Endothelial cell of umbilical vein (primary cell): ENCODE data around the gene ADAM19. TPM values are rescaled to one million over a fixed set of nuclear protein-coding genes. Genes with fewer than 3 reads are reported as not detected.

ENCODE experiments used
- BruUV-seq: library from RNA; stranded (reverse); fragments of 400-500 nt; replicated peaks from 2 replicates; lab custom pipeline; 2021; lab: Mats Ljungman, UMichigan
- CTCF ChIA-PET: fragments of 300-600, 350-600 bp; sonication (Branson Sonifier 250); formaldehyde crosslinking; loops from one replicate; lab custom pipeline; 2021; ENCODE audit warnings: antibody characterized with exemption, inconsistent platforms; lab: Charles Lee
- POLR2A ChIA-PET: fragments of 300-600, 350-600 bp; sonication (Branson Sonifier 250); formaldehyde crosslinking; loops from one replicate; lab custom pipeline; 2021; ENCODE audit warnings: antibody characterized with exemption, inconsistent platforms; lab: Charles Lee
- DNase-seq: peaks from one replicate; pipeline ENCODE4 v3.0.0-alpha.2; 2011; ENCODE audit warnings: low read depth, low spot score
- FAIRE-seq: peaks from 2 replicates; lab custom pipeline; 2011; peaks lifted over from hg19 to GRCh38; lab: Jason Lieb, UNC
- H2AFZ ChIP-seq: 2 replicates; pipeline ENCODE4 v1.6.0; 2012; ENCODE audit warnings: low read depth, low read length, control low read depth, inconsistent platforms
- H3K27ac ChIP-seq: 2 replicates; pipeline ENCODE4 v1.5.1; 2011; ENCODE audit warnings: low read depth, mild to moderate bottlenecking, control low read depth, low read length, moderate library complexity; ENCODE audit not compliant: insufficient read depth
- H3K27me3 ChIP-seq, 2 experiments: 2 replicates each; pipeline versions ENCODE4 v1.6.0 to v1.6.1; 2011; ENCODE audit warnings: low read length in 2 of 2, mixed read lengths in 1 of 2; ENCODE audit not compliant: control insufficient read depth in 2 of 2, insufficient read depth in 2 of 2
- H3K36me3 ChIP-seq, 2 experiments: 2 replicates in 1 of 2; 3 replicates in 1 of 2; pipeline ENCODE4 v1.5.1; 2011; ENCODE audit warnings: low read length in 2 of 2, mild to moderate bottlenecking in 1 of 2, moderate library complexity in 1 of 2; ENCODE audit not compliant: control insufficient read depth in 2 of 2, insufficient read depth in 2 of 2; ENCODE audit errors: extremely low read depth in 1 of 2
- H3K4me1 ChIP-seq: 3 replicates; pipeline ENCODE4 v1.5.1; 2011; ENCODE audit warnings: mild to moderate bottlenecking, low read length; ENCODE audit not compliant: control insufficient read depth, insufficient read depth; ENCODE audit errors: extremely low read depth
- H3K4me2 ChIP-seq: 2 replicates; pipeline ENCODE4 v1.6.1; 2011; ENCODE audit warnings: low read length, control low read depth, mixed read lengths; ENCODE audit not compliant: insufficient read depth
- H3K4me3 ChIP-seq, 3 experiments: fragments of 200-600 bp in 1 of 3; sonication (generic), shearing (Covaris generic) in 1 of 3; replicated peaks in 1 of 3; 2 replicates each; pipeline ENCODE4 v1.5.1; 2011 to 2016; ENCODE audit warnings: control low read depth in 3 of 3, low read length in 3 of 3, mild to moderate bottlenecking in 2 of 3, inconsistent platforms in 1 of 3, low read depth in 1 of 3, moderate library complexity in 1 of 3; ENCODE audit not compliant: insufficient read depth in 1 of 3
- H3K79me2 ChIP-seq: 2 replicates; pipeline ENCODE4 v1.6.0; 2012; ENCODE audit warnings: low read length, inconsistent platforms; ENCODE audit not compliant: control insufficient read depth, insufficient read depth
- H3K9ac ChIP-seq: replicated peaks from 2 replicates; pipeline ENCODE3; 2011; ENCODE audit warnings: low read length, control low read depth; ENCODE audit not compliant: insufficient read depth; ENCODE audit errors: extremely low read depth
- H3K9me1 ChIP-seq: replicated peaks from 3 replicates; pipeline ENCODE4 v1.6.0; 2011; ENCODE audit warnings: mild to moderate bottlenecking, low read length; ENCODE audit not compliant: control insufficient read depth, insufficient read depth; ENCODE audit errors: extremely low read depth
- H3K9me3 ChIP-seq: replicated peaks from 2 replicates; pipeline ENCODE4 v1.5.1; 2012; ENCODE audit warnings: low read length, inconsistent platforms; ENCODE audit not compliant: control insufficient read depth, insufficient read depth
- H4K20me1 ChIP-seq: replicated peaks from 2 replicates; pipeline ENCODE3; 2011; ENCODE audit warnings: mild to moderate bottlenecking, low read length; ENCODE audit not compliant: control insufficient read depth, insufficient read depth; ENCODE audit errors: extremely low read depth
- CTCF ChIP-seq, 2 donors: IDR thresholded peaks; 1 replicate in 1 of 2; 2 replicates in 1 of 2; pipeline ENCODE4 v1.5.1; 2011; ENCODE audit warnings: low read length in 2 of 2, mild to moderate bottlenecking in 2 of 2, moderate library complexity in 2 of 2, control low read depth in 1 of 2, inconsistent platforms in 1 of 2, low read depth in 1 of 2; ENCODE audit not compliant: insufficient read depth in 1 of 2; ENCODE audit errors: extremely low read depth in 1 of 2
- EZH2 ChIP-seq: IDR thresholded peaks from 2 replicates; pipeline ENCODE4 v1.6.1; 2012; ENCODE audit warnings: borderline replicate concordance, low read depth, mild to moderate bottlenecking, moderate library complexity, low read length, inconsistent platforms; ENCODE audit not compliant: severe bottlenecking
- FOS ChIP-seq: IDR thresholded peaks from 2 replicates; pipeline ENCODE4 v1.6.1; 2011; ENCODE audit warnings: mild to moderate bottlenecking, low read length, moderate library complexity, borderline replicate concordance; ENCODE audit not compliant: insufficient read depth
- GATA2 ChIP-seq: IDR thresholded peaks from 2 replicates; pipeline ENCODE4 v1.7.0; 2011; ENCODE audit warnings: low read depth, mild to moderate bottlenecking, moderate library complexity, mixed read lengths, low read length; ENCODE audit not compliant: insufficient read length, insufficient read depth
- JUN ChIP-seq: IDR thresholded peaks from 2 replicates; pipeline ENCODE4 v1.6.1; 2011; ENCODE audit warnings: borderline replicate concordance, low read depth; ENCODE audit not compliant: insufficient read length, insufficient read depth
- MYC ChIP-seq: IDR thresholded peaks from one replicate; pipeline ENCODE4 v1.6.1; 2011; ENCODE audit warnings: mild to moderate bottlenecking, low read depth, low read length
- POLR2A ChIP-seq: IDR thresholded peaks from 2 replicates; pipeline ENCODE4 v1.6.1; 2012; ENCODE audit warnings: low read depth, mild to moderate bottlenecking, control low read depth, low read length
- POLR2AphosphoS5 ChIP-seq: IDR thresholded peaks from 2 replicates; pipeline ENCODE4 v1.6.1; 2012; ENCODE audit warnings: low read depth, mild to moderate bottlenecking, control low read depth, low read length, moderate library complexity; ENCODE audit not compliant: insufficient read depth
- dilution Hi-C: fragments of 300-500 bp; cut with MboI; formaldehyde crosslinking; loops from one replicate; pipeline ENCODE4 v1.15.0; 2019; ENCODE audit warnings: low sequenced_read_pairs; ENCODE audit not compliant: extremely low pct_ligation_motif_present
- intact Hi-C: fragments of 100-400 bp; cut with micrococcal nuclease; formaldehyde crosslinking; loops from one replicate; pipeline ENCODE4 v1.10.0; 2022
- polyA plus RNA-seq, 4 experiments: library from polyadenylated mRNA; depleted of rRNA in 3 of 4; stranded (reverse) in 3 of 4; unstranded in 1 of 4; fragments of >200 nt; gene quantifications; 2 replicates each; pipeline versions ENCODE4 v1.2.1 to v1.2.3, GENCODE V29; 2011 to 2012; ENCODE audit warnings: missing spikeins in 1 of 4
- total RNA-seq: library from RNA; stranded (reverse); gene quantifications from 2 replicates; pipeline ENCODE4 v1.2.3, GENCODE V29; 2021
- TF ChIP-seq, protein P1 (sequence below): IDR thresholded peaks from 2 replicates; pipeline ENCODE4 v1.6.1; 2011; ENCODE audit not compliant: insufficient read depth, insufficient read length

The ADAM19 gene
- total and polyA plus RNA-seq, 2 donors (not counting 3 experiments of a cell fraction or from before 2014, with no cell fraction given) = 10.0 to 22.6 TPM

DNA sequence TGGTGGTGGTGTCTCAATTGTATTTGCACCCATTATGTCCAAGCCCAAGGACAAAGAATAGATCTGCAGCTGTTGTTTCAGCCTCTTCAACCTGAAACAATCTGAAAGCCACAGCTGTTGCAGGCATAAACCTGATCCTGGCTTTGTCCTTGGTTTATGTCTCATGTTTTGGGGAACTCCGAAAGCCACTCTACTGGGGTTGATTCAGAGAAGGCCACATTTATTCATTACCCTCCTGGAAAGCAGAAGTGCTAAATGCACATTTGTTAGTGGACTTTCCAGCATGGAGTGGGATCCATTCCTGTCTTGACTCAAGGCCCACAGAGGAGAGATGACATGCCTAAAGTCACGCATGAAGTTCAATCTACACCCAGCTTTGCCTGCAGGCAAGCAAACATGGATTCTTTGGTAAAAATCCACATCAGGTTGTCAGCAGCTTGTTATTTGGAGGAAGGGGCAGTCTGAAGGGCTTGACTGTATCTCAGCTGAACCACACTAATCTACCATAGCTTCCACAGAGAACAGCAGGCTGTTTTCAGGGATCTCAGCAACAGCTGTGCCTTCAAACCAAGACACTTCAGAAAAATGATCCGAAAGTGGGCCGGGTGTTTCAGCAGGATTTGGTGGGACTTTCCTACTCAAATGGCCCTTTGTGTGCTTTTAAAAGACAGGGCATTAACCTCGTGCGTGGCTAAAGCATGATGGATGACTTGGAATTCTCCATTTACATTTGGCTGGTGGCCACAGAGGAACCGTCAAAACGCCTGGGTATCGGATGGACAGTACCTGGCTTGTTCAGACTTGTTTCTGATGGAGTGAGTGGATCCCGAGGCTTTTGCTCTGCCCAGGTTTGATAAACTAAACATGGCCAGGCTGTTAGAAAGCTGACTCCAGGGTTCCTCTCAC lies 36.2 kb upstream of the ADAM19 start:
- dilution Hi-C loops = no loop called here
- Histone ChIP-seq H3K9me3 (no peaks in the 10 kb centered on the region), H3K27me3 (peaks cover 0 to 3% of the 10 kb centered on the region in 2 experiments), H3K4me1 (no peaks in the 10 kb centered on the region), H3K9me1 (no peaks in the 10 kb centered on the region), H3K4me2 (no peak overlapping the region), H3K27ac (no peak overlapping the region), H2AFZ (no peak overlapping the region), H3K79me2 (no peaks in the 10 kb centered on the region), H3K4me3 (no peak overlapping the region), H3K9ac (no peak overlapping the region), H4K20me1 (no peaks in the 10 kb centered on the region), H3K36me3 (no peaks in the 10 kb centered on the region)
- intact Hi-C loops = no loop called here
- TF ChIP-seq GATA2 (no peak), MYC (no peak), FOS (no peak), JUN (no peak)
- no peak for FAIRE-seq
- DNase-seq = no peak
- ChIA-PET CTCF (interaction anchor here (0.5 to 1.5 kb wide), 4 partner anchors 15 to 34 kb away, joined by 3 to 4 read pairs (median 3); no protein-coding TSS in a partner anchor), POLR2A (no interaction called here)
- no TSS peak for BruUV-seq

DNA sequence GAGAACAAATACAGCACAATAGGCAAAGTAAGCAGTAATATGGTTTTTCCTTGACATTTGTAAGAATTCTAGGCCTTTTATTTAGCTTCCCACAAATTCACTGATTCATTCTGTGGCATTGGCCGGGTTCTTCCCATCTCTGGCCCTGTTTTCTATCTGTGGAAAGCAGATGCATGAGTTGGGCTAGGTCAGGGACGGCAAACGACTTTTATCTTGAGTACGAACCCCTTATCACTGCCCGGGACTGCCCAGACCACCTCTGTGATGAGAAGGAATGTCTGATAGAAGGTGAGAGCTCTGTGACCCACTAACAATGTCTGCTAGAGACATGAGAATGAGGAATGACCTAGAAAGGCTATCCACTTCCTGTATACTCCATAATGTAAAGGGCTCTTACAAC lies 35.4 kb upstream of the ADAM19 start:
- intact Hi-C loops = no loop called here
- H4K20me1 ChIP-seq = no peaks in the 10 kb centered on the region
- H2AFZ ChIP-seq = no peak overlapping the region
- no peaks in the 10 kb centered on the region for H3K79me2 ChIP-seq
- no TSS peak for BruUV-seq
- no peak overlapping the region for H3K4me2 ChIP-seq
- dilution Hi-C loops = no loop called here
- ChIA-PET CTCF (interaction anchor here (1.5 kb wide), 1 partner anchor 18 kb away, joined by 4 read pairs; no protein-coding TSS in a partner anchor), POLR2A (no interaction called here)
- H3K9ac ChIP-seq = no peak overlapping the region
- H3K36me3 ChIP-seq = no peaks in the 10 kb centered on the region
- no peak overlapping the region for H3K27ac ChIP-seq
- H3K9me3 ChIP-seq = no peaks in the 10 kb centered on the region
- no peak overlapping the region for H3K4me3 ChIP-seq
- no peaks in the 10 kb centered on the region for H3K4me1 ChIP-seq
- TF ChIP-seq MYC = no peak
- no peak for TF ChIP-seq POLR2AphosphoS5
- TF ChIP-seq, protein P1, sequence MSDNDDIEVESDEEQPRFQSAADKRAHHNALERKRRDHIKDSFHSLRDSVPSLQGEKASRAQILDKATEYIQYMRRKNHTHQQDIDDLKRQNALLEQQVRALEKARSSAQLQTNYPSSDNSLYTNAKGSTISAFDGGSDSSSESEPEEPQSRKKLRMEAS = no peak
- no peak for TF ChIP-seq POLR2A
- TF ChIP-seq FOS = no peak
- TF ChIP-seq JUN = no peak
- no peak for TF ChIP-seq CTCF (IDR thresholded peaks at IDR 0.05; ENCODE audit: extremely low read depth in 1 of 2, insufficient read depth in 1 of 2, low read depth in 1 of 2, low read length in 2 of 2)
- no peak for TF ChIP-seq GATA2
- TF ChIP-seq EZH2 = no peak
- no peak for DNase-seq
- FAIRE-seq = no peak
- H3K9me1 ChIP-seq = no peaks in the 10 kb centered on the region
- peaks cover 0 to 3% of the 10 kb centered on the region in 2 experiments for H3K27me3 ChIP-seq
